OCI-LY7 (cell line): ENCODE measurements around the gene CPT2. TPM values are rescaled to one million over a fixed set of nuclear protein-coding genes. Genes with fewer than 3 reads are reported as not detected.

Source experiments
- BruUV-seq: library from RNA; stranded (reverse); fragments of 400-500 nt; replicated peaks from 2 replicates; lab custom pipeline; 2021; lab: Mats Ljungman, UMichigan
- CTCF ChIA-PET: fragments of 300-600 bp; sonication (Branson Sonifier 250); formaldehyde crosslinking; loops from one replicate; lab custom pipeline; 2022; ENCODE audit warnings: antibody characterized with exemption; ENCODE audit not compliant: unreplicated experiment; lab: Charles Lee
- POLR2A ChIA-PET: fragments of 300-600 bp; sonication (Branson Sonifier 250); formaldehyde crosslinking; loops from one replicate; lab custom pipeline; 2022; ENCODE audit warnings: antibody characterized with exemption; lab: Charles Lee
- DNase-seq: peaks from one replicate; pipeline ENCODE4 v3.0.0-alpha.2; 2015; ENCODE audit warnings: low spot score
- H2AFZ ChIP-seq: fragments of 200-600 bp; sonication (generic), shearing (Covaris generic); 2 replicates; pipeline ENCODE4 v1.6.1; 2014; ENCODE audit warnings: mild to moderate bottlenecking, antibody characterized with exemption, low read length, moderate library complexity
- H3K27ac ChIP-seq: fragments of 200-600 bp; sonication (generic); 2 replicates; pipeline ENCODE4 v1.5.1; 2014; ENCODE audit warnings: mixed run types, low read depth, mild to moderate bottlenecking, moderate library complexity, low read length, inconsistent platforms; ENCODE audit not compliant: poor library complexity, severe bottlenecking
- H3K36me3 ChIP-seq: fragments of 200-600 bp; sonication (generic); 2 replicates; pipeline ENCODE4 v1.6.1; 2014; ENCODE audit warnings: mild to moderate bottlenecking, antibody characterized with exemption, low read length, moderate library complexity, mixed read lengths; ENCODE audit not compliant: insufficient read depth
- H3K4me1 ChIP-seq: fragments of 200-600 bp; sonication (generic); 2 replicates; pipeline ENCODE4 v1.5.1; 2014; ENCODE audit warnings: mild to moderate bottlenecking, low read length; ENCODE audit not compliant: insufficient read depth, poor library complexity, severe bottlenecking
- H3K4me2 ChIP-seq: fragments of 200-600 bp; sonication (generic); 2 replicates; pipeline ENCODE4 v1.6.1; 2014; ENCODE audit warnings: mild to moderate bottlenecking, low read length
- H3K4me3 ChIP-seq: fragments of 200-600 bp; sonication (generic); 2 replicates; pipeline ENCODE4 v1.5.1; 2014; ENCODE audit warnings: mild to moderate bottlenecking, low read depth, low read length; ENCODE audit not compliant: poor library complexity, severe bottlenecking
- H3K79me2 ChIP-seq: fragments of 200-600 bp; sonication (generic); 2 replicates; pipeline ENCODE4 v1.6.1; 2016; ENCODE audit warnings: low read depth, mild to moderate bottlenecking, low read length, moderate library complexity, mixed read lengths; ENCODE audit not compliant: insufficient read depth
- H3K9me2 ChIP-seq: fragments of 200-600 bp; sonication (generic); 2 replicates; pipeline ENCODE4 v1.6.1; 2016; ENCODE audit warnings: mild to moderate bottlenecking, low read length, mixed read lengths; ENCODE audit not compliant: insufficient read depth
- H3K9me3 ChIP-seq: fragments of 200-600 bp; sonication (generic); 2 replicates; pipeline ENCODE4 v1.6.1; 2014; ENCODE audit warnings: mild to moderate bottlenecking, mixed run types, low read length, mixed read lengths
- H4K20me1 ChIP-seq: fragments of 200-600 bp; sonication (generic); 2 replicates; pipeline ENCODE4 v1.6.1; 2014; ENCODE audit warnings: mild to moderate bottlenecking, antibody characterized with exemption, low read length, moderate library complexity, mixed read lengths; ENCODE audit not compliant: insufficient read depth
- CTCF ChIP-seq: fragments of 200-600 bp; sonication (generic); conservative IDR thresholded peaks from 2 replicates; pipeline ENCODE4 v1.5.1; 2014; ENCODE audit warnings: mild to moderate bottlenecking, antibody characterized with exemption, low read length, moderate library complexity, mixed read lengths
- EZH2phosphoT487 ChIP-seq: fragments of 200-600 bp; sonication (generic); IDR thresholded peaks from 2 replicates; pipeline ENCODE4 v1.6.1; 2018; ENCODE audit warnings: low read depth, borderline replicate concordance, mild to moderate bottlenecking, mixed run types, antibody characterized with exemption, low read length, moderate library complexity, mixed read lengths
- intact Hi-C: fragments of 100-400 bp; cut with micrococcal nuclease; formaldehyde crosslinking; loops from one replicate; pipeline ENCODE4 v1.10.0; 2022; ENCODE audit not compliant: unreplicated experiment
- total RNA-seq, 2 experiments: library from RNA; depleted of rRNA in 1 of 2; stranded (reverse); fragments of >200 nt in 1 of 2; shearing (Covaris generic) in 1 of 2; gene quantifications; 2 replicates each; pipeline ENCODE4 v1.2.3, GENCODE V29; 2014 to 2022

Gene CPT2
- total RNA-seq, 2 experiments from 2014 or later, result 19.9 to 26.6 TPM

GRCh38 chr1:53260631-53261247, 64.1 kb downstream of the CPT2 start:
- BruUV-seq, result no TSS peak
- POLR2A ChIA-PET, result interaction anchor here (0.6 kb wide), 1 partner anchor 124 kb away, joined by 3 read pairs; no protein-coding TSS in a partner anchor
- intact Hi-C loops, result no loop called here
- Histone ChIP-seq H3K27ac (peak overlapping the region; percentile 54), H3K4me3 (no peak overlapping the region), H3K9me2 (no peaks in the 10 kb centered on the region), H3K79me2 (no peaks in the 10 kb centered on the region), H3K9me3 (no peaks in the 10 kb centered on the region), H2AFZ (no peak overlapping the region), H3K4me1 (peaks cover 17% of the 10 kb centered on the region), H3K36me3 (peaks cover 100% of the 10 kb centered on the region), H3K4me2 (no peak overlapping the region), H4K20me1 (no peaks in the 10 kb centered on the region; the same call in 1 of the 2 replicates)
- TF ChIP-seq EZH2phosphoT487 (no peak), CTCF (no peak)
- CTCF ChIA-PET, result no interaction called here
- no peak for DNase-seq

GRCh38 chr1:53262000-53262399, 65.4 kb downstream of the CPT2 start:
- Histone ChIP-seq H3K27ac (no peak overlapping the region), H3K36me3 (peaks cover 100% of the 10 kb centered on the region), H3K9me3 (no peaks in the 10 kb centered on the region), H3K9me2 (no peaks in the 10 kb centered on the region), H3K79me2 (no peaks in the 10 kb centered on the region), H4K20me1 (no peaks in the 10 kb centered on the region; the same call in 1 of the 2 replicates), H2AFZ (no peak overlapping the region), H3K4me3 (no peak overlapping the region), H3K4me2 (no peak overlapping the region), H3K4me1 (peaks cover 17% of the 10 kb centered on the region)
- ChIA-PET POLR2A (no interaction called here), CTCF (no interaction called here)
- BruUV-seq, result no TSS peak
- intact Hi-C loops, result no loop called here
- TF ChIP-seq EZH2phosphoT487, result no peak
- TF ChIP-seq CTCF, result no peak
- DNase-seq, result no peak

Other genes starting within 250 kb of the CPT2 start
- gene PODN, start 134.6 kb upstream of the CPT2 start, total RNA-seq (2014; rRNA removed; shearing (Covaris generic)), result not detected in 2 replicates
- gene PODN, start 134.6 kb upstream of the CPT2 start, total RNA-seq (2022), result not detected in 2 replicates
- gene SLC1A7, start 54.2 kb upstream of the CPT2 start, total RNA-seq (2014; rRNA removed; shearing (Covaris generic)), result not detected in 2 replicates
- not detected in 2 replicates for gene SLC1A7, start 54.2 kb upstream of the CPT2 start, total RNA-seq (2022)
- gene CZIB, start 23.8 kb downstream of the CPT2 start, total RNA-seq (2014; rRNA removed; shearing (Covaris generic)), result 51.4 and 67.3 TPM in 2 replicates
- 44.6 and 46.7 TPM in 2 replicates for gene CZIB, start 23.8 kb downstream of the CPT2 start, total RNA-seq (2022)
- gene MAGOH, start 41.7 kb downstream of the CPT2 start, total RNA-seq (2014; rRNA removed; shearing (Covaris generic)), result 93.0 and 98.3 TPM in 2 replicates
- 72.4 and 87.3 TPM in 2 replicates for gene MAGOH, start 41.7 kb downstream of the CPT2 start, total RNA-seq (2022)
- 57.5 and 65.6 TPM in 2 replicates for gene LRP8, start 131.2 kb downstream of the CPT2 start, total RNA-seq (2014; rRNA removed; shearing (Covaris generic))
- 67.5 and 70.0 TPM in 2 replicates for gene LRP8, start 131.2 kb downstream of the CPT2 start, total RNA-seq (2022)